ENCODE results near the gene ENPP6. TPM values are rescaled to one million over a fixed set of nuclear protein-coding genes. Genes with fewer than 3 reads are reported as not detected.

The ENPP6 gene
- total RNA-seq, 1 experiment from 2014 or later = not detected

DNA sequence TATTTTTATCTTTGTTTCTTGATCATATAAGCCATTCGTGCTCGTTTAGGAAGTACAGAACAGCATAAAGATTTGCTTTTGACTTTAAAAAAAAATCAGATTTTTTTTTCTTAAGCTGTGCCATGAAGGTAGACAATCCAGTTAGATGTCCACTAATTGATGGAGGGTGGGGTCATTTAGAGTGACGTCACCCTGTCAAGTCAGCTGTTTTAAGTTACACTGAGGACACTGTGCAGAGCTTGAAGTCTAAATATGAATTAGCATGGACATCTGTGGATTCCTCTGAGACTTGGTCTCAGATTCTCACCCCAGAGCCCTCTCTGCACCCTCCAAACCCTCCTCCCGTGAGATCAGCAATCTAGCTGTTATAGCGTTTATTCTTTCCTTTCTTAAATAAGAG lies 63.9 kb downstream of the ENPP6 start:
- Histone ChIP-seq H3K27ac (ENCODE audit: low read depth, low read length, poor library complexity, severe bottlenecking) (no peak overlapping the region), H3K9me3 (ENCODE audit: low read depth, low read length, poor library complexity, severe bottlenecking) (no peaks in the 10 kb centered on the region), H3K4me1 (ENCODE audit: insufficient read depth, low read length, poor library complexity, severe bottlenecking) (peaks cover 8% of the 10 kb centered on the region), H3K36me3 (ENCODE audit: insufficient read depth, low read length, poor library complexity, severe bottlenecking) (no peaks in the 10 kb centered on the region), H3K27me3 (replicated peaks; ENCODE audit: insufficient read depth, low read depth, low read length, poor library complexity) (no peaks in the 10 kb centered on the region), H3K4me3 (ENCODE audit: low read depth, low read length, poor library complexity, severe bottlenecking) (no peak overlapping the region)
- DNase-seq (ENCODE audit: low spot score) = no peak
- intact Hi-C loops (cut with micrococcal nuclease; ENCODE audit: unreplicated experiment) = no loop called here
- no peak for TF ChIP-seq CTCF (conservative IDR thresholded peaks at IDR 0.05; ENCODE audit: low read depth, low read length)
- no peak for TF ChIP-seq EZH2 (IDR thresholded peaks at IDR 0.05; ENCODE audit: borderline replicate concordance, low read depth, low read length, poor library complexity, severe bottlenecking)
- POLR2A ChIA-PET (ENCODE audit: low non-redundant PET) = interaction anchor here (0.5 kb wide), 1 partner anchor 35 kb away, joined by 4 read pairs; no protein-coding TSS in a partner anchor
- BruUV-seq (replicated peaks) = no TSS peak
- CTCF ChIA-PET = no interaction called here

DNA sequence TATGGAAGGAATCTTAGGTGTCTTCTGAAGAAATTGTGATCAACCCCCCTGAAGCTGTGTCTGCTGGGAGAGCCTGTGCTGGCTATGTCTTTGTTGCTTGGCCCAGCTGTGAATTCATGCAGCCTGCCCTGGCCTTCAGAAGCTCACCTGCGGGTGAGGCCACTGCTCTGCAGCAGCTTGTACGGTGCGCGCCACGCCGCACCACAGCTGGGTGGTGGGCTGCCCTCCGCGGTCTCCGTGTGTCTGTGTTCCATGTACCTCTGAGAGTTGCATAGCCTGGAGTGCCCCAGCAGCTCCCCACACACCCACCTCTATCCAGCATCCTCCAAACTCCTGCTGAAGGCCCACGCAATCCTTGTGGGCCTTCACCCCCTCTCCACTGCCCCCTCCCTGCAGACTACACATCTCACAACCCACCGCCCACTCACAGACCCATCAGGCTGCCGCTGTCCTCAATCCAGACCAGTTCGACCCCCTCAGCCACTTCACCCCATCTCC lies 65.6 kb downstream of the ENPP6 start:
- Histone ChIP-seq H3K27me3 (replicated peaks; ENCODE audit: insufficient read depth, low read depth, low read length, poor library complexity) (no peaks in the 10 kb centered on the region), H3K9me3 (ENCODE audit: low read depth, low read length, poor library complexity, severe bottlenecking) (no peaks in the 10 kb centered on the region), H3K27ac (ENCODE audit: low read depth, low read length, poor library complexity, severe bottlenecking) (no peak overlapping the region), H3K4me1 (ENCODE audit: insufficient read depth, low read length, poor library complexity, severe bottlenecking) (peaks cover 24% of the 10 kb centered on the region), H3K4me3 (ENCODE audit: low read depth, low read length, poor library complexity, severe bottlenecking) (no peak overlapping the region), H3K36me3 (ENCODE audit: insufficient read depth, low read length, poor library complexity, severe bottlenecking) (no peaks in the 10 kb centered on the region)
- intact Hi-C loops (cut with micrococcal nuclease; ENCODE audit: unreplicated experiment) = no loop called here
- no peak for DNase-seq (ENCODE audit: low spot score)
- no peak for TF ChIP-seq CTCF (conservative IDR thresholded peaks at IDR 0.05; ENCODE audit: low read depth, low read length)
- TF ChIP-seq EZH2 (IDR thresholded peaks at IDR 0.05; ENCODE audit: borderline replicate concordance, low read depth, low read length, poor library complexity, severe bottlenecking) = no peak
- BruUV-seq (replicated peaks) = no TSS peak
- ChIA-PET CTCF (no interaction called here), POLR2A (ENCODE audit: low non-redundant PET) (no interaction called here)

GRCh38 chr4:184150102-184150839 lies 67.4 kb downstream of the ENPP6 start:
- DNase-seq (ENCODE audit: low spot score) = no peak
- Histone ChIP-seq H3K27me3 (replicated peaks; ENCODE audit: insufficient read depth, low read depth, low read length, poor library complexity) (no peaks in the 10 kb centered on the region), H3K36me3 (ENCODE audit: insufficient read depth, low read length, poor library complexity, severe bottlenecking) (no peaks in the 10 kb centered on the region), H3K4me1 (ENCODE audit: insufficient read depth, low read length, poor library complexity, severe bottlenecking) (peaks cover 24% of the 10 kb centered on the region), H3K4me3 (ENCODE audit: low read depth, low read length, poor library complexity, severe bottlenecking) (no peak overlapping the region), H3K9me3 (ENCODE audit: low read depth, low read length, poor library complexity, severe bottlenecking) (no peaks in the 10 kb centered on the region), H3K27ac (ENCODE audit: low read depth, low read length, poor library complexity, severe bottlenecking) (no peak overlapping the region)
- BruUV-seq (replicated peaks) = no TSS peak
- ChIA-PET POLR2A (ENCODE audit: low non-redundant PET) (no interaction called here), CTCF (no interaction called here)
- TF ChIP-seq EZH2 (IDR thresholded peaks at IDR 0.05; ENCODE audit: borderline replicate concordance, low read depth, low read length, poor library complexity, severe bottlenecking) (no peak), CTCF (conservative IDR thresholded peaks at IDR 0.05; ENCODE audit: low read depth, low read length) (no peak)
- intact Hi-C loops (cut with micrococcal nuclease; ENCODE audit: unreplicated experiment) = no loop called here
